Prostate gland (tissue), 2 donors: ENCODE results near the gene SYT13. TPM values are rescaled to one million over a fixed set of nuclear protein-coding genes. Genes with fewer than 3 reads are reported as not detected.
"Not testable (repeated sequence)": the region's sequence is repeated elsewhere in the genome, so short reads cannot be mapped to it uniquely, and the experiment has no call there.

Source experiments
- DNase-seq: peaks from one replicate; pipeline ENCODE4 v3.0.0-alpha.2; 2019; ENCODE audit warnings: low spot score
- H3K27ac ChIP-seq, 2 donors: fragments of 200-600 bp; sonication (generic); 2 replicates each; pipeline ENCODE4 v1.5.1; 2017 to 2019
- H3K27me3 ChIP-seq: fragments of 200-600 bp; sonication (generic); replicated peaks from 2 replicates; pipeline ENCODE4 v1.5.1; 2019; ENCODE audit not compliant: insufficient read depth
- H3K36me3 ChIP-seq, 2 donors: fragments of 200-600 bp; sonication (generic); 1 replicate in 1 of 2; 2 replicates in 1 of 2; pipeline versions ENCODE4 v1.5.1 to v1.8.1; 2017 to 2019
- H3K4me1 ChIP-seq: fragments of 200-600 bp; sonication (generic); replicated peaks from 2 replicates; pipeline ENCODE4 v1.5.1; 2019
- H3K4me3 ChIP-seq, 2 donors: fragments of 200-600 bp; sonication (generic); 2 replicates each; pipeline ENCODE4 v1.5.1; 2017 to 2019
- H3K9me3 ChIP-seq: fragments of 200-600 bp; sonication (generic); 2 replicates; pipeline ENCODE4 v1.5.1; 2017
- CTCF ChIP-seq, 4 experiments: fragments of 200-600 bp in 2 of 4; fragments of 450-650 bp in 2 of 4; sonication (generic) in 2 of 4; IDR thresholded peaks; 1 replicate in 3 of 4; 2 replicates in 1 of 4; pipeline ENCODE4 v1.5.1; 2016 to 2019; ENCODE audit warnings: antibody characterized with exemption in 4 of 4, mild to moderate bottlenecking in 2 of 4, moderate library complexity in 2 of 4
- POLR2A ChIP-seq: fragments of 450-650 bp; IDR thresholded peaks from one replicate; pipeline ENCODE4 v1.6.1; 2016; ENCODE audit warnings: antibody characterized with exemption, mild to moderate bottlenecking
- POLR2AphosphoS5 ChIP-seq: sonication (generic); formaldehyde crosslinking; IDR thresholded peaks from one replicate; pipeline ENCODE4 v1.6.1; 2017; ENCODE audit warnings: antibody characterized with exemption
- WGBS: methylation state at CpG from one replicate; pipeline ENCODE4 v1.1.5; 2018; 5-methylcytosine and 5-hydroxymethylcytosine counted together
- intact Hi-C: fragments of 100-400 bp; cut with DNase I; formaldehyde crosslinking; loops from one replicate; pipeline ENCODE4 v1.14.2; 2022
- total RNA-seq, 2 donors: library from RNA; depleted of rRNA; stranded (reverse); fragments of >200 nt; gene quantifications; one replicate each; pipeline ENCODE4 v1.1.0, GENCODE V29; 2016

SYT13 gene
- total RNA-seq, 2 donors from 2014 or later, result 0.80 to 4.8 TPM

- Histone ChIP-seq H3K27me3 (no peaks in the 10 kb centered on the region), H3K27ac (no peak overlapping the region), H3K4me1 (no peaks in the 10 kb centered on the region), H3K9me3 (no peaks in the 10 kb centered on the region), H3K4me3 (no peak overlapping the region), H3K36me3 (no peaks in the 10 kb centered on the region)
- 76% methylated on average over 3 of the region's 3 CpGs for WGBS
- TF ChIP-seq CTCF (IDR thresholded peaks at IDR 0.05), result no peak
- TF ChIP-seq POLR2A, result no peak
- TF ChIP-seq POLR2AphosphoS5, result no peak
- intact Hi-C loops, result loop anchor here (10.0 kb wide), 2 partner anchors 91 to 361 kb away; no protein-coding TSS in a partner anchor
- DNase-seq, result no peak
Observed at GRCh38 chr11:45296075-45296474, 9.9 kb upstream of the SYT13 start.

GRCh38 chr11:45294499-45294898 is 8.4 kb upstream of the SYT13 start:
- WGBS, result 75% methylated on average over 4 of the region's 4 CpGs
- no peak overlapping the region for H3K4me3 ChIP-seq
- H3K27me3 ChIP-seq, result no peaks in the 10 kb centered on the region
- DNase-seq, result no peak
- intact Hi-C loops, result loop anchor here (2.0 to 10.0 kb wide), 4 partner anchors 38 to 360 kb away; no protein-coding TSS in a partner anchor
- TF ChIP-seq POLR2A (no peak), POLR2AphosphoS5 (no peak), CTCF (IDR thresholded peaks at IDR 0.05) (no peak)
- no peaks in the 10 kb centered on the region for H3K36me3 ChIP-seq
- H3K27ac ChIP-seq, result no peak overlapping the region
- H3K4me1 ChIP-seq, result no peaks in the 10 kb centered on the region
- H3K9me3 ChIP-seq, result no peaks in the 10 kb centered on the region

GRCh38 chr11:45293566-45294192 is 7.5 kb upstream of the SYT13 start:
- H3K27ac ChIP-seq, H3K27me3 ChIP-seq, H3K9me3 ChIP-seq, H3K4me3 ChIP-seq, H3K4me1 ChIP-seq, H3K36me3 ChIP-seq: not testable (repeated sequence)
- peak; percentile 68 for DNase-seq
- 31% methylated on average over 9 of the region's 11 CpGs for WGBS
- TF ChIP-seq CTCF (IDR thresholded peaks at IDR 0.05), result peak in 3 of 4 experiments; percentile 48 to 64 (median 54)
- intact Hi-C loops, result loop anchor here (2.0 to 10.0 kb wide), 4 partner anchors 39 to 359 kb away; no protein-coding TSS in a partner anchor

GRCh38 chr11:45290586-45290985 is 4.4 kb upstream of the SYT13 start:
- intact Hi-C loops, result loop anchor here (5.0 to 10.0 kb wide), 3 partner anchors 42 to 356 kb away; no protein-coding TSS in a partner anchor
- DNase-seq, result no peak
- TF ChIP-seq POLR2AphosphoS5 (no peak), POLR2A (no peak), CTCF (IDR thresholded peaks at IDR 0.05) (no peak)

GRCh38 chr11:45289369-45289768 is 3.2 kb upstream of the SYT13 start:
- Histone ChIP-seq H3K4me3 (no peak overlapping the region), H3K4me1 (no peaks in the 10 kb centered on the region), H3K36me3 (no peaks in the 10 kb centered on the region), H3K27me3 (no peaks in the 10 kb centered on the region), H3K27ac (no peak overlapping the region), H3K9me3 (no peaks in the 10 kb centered on the region)
- WGBS, result 45% methylated on average over 1 of the region's 1 CpG
- intact Hi-C loops, result loop anchor here (5.0 kb wide), 1 partner anchor 52 kb away; no protein-coding TSS in a partner anchor
- TF ChIP-seq CTCF (IDR thresholded peaks at IDR 0.05) (no peak), POLR2AphosphoS5 (no peak), POLR2A (no peak)
- DNase-seq, result no peak

More at GRCh38 chr11:45290586-45290985, 4.4 kb upstream of the SYT13 start:
- Histone ChIP-seq H3K27me3 (no peaks in the 10 kb centered on the region), H3K27ac (no peak overlapping the region), H3K36me3 (no peaks in the 10 kb centered on the region), H3K4me1 (no peaks in the 10 kb centered on the region), H3K9me3 (no peaks in the 10 kb centered on the region), H3K4me3 (no peak overlapping the region)
- 100% methylated on average over 1 of the region's 1 CpG for WGBS
